Inflammatory macrophage (primary cell): Measurements from ENCODE around the gene GYG1.

ENCODE experiments used
- DNase-seq, 2 donors: peaks; one replicate each; pipeline ENCODE4 v3.0.0-alpha.2; 2020 to 2022

The GYG1 gene

DNA sequence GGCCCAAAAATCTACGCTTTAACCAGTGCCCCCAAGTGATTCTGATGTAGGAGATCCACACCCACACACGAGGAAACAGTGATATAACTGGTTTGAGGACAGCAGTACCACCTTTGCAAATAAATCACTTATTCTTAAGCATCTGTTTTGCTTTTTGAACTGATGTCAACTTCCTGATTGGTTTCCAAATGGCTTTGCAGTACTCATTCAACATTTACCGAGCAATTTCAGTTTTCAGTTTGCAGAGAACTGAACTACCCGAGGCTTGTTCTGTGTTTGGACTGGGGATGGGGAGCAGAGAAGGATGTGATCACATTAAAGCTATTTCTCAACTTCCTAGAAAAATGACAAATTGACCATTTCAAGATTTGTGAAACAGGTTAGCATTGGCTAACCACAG, 1.1 kb upstream of the GYG1 start:
- DNase-seq, result peak; percentile 53 to 90

DNA sequence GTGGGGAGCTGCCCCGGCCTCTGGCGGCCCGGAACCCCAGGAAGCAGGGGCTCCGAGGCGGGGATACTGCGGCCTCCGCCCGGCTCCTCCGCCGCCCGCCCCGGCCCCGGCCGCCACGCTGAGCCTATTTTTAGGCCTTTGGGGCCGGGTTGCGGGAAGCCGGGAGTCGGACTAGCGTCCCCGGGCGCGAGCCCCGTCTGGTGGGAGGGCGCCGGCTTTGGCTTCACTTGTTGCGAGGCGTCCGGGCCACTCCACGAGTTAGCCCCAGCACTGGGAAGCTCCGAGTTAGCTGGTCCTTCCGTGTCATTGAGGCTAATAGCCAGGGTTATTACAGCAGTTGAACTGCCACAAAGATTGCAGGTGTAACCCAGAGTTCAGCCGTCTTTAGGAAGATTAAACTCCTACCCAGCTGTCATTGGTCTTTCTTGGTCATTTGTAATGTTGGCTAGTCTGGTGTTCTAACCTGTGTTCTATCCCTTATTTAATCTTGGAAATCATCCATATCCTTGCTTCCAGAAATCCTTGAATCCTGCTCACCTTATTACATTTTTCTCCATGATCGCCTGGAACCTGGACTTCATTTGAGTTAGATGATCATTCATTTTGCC, 791 bp downstream of the GYG1 start:
- DNase-seq, result peak; percentile 39 to 51

DNA sequence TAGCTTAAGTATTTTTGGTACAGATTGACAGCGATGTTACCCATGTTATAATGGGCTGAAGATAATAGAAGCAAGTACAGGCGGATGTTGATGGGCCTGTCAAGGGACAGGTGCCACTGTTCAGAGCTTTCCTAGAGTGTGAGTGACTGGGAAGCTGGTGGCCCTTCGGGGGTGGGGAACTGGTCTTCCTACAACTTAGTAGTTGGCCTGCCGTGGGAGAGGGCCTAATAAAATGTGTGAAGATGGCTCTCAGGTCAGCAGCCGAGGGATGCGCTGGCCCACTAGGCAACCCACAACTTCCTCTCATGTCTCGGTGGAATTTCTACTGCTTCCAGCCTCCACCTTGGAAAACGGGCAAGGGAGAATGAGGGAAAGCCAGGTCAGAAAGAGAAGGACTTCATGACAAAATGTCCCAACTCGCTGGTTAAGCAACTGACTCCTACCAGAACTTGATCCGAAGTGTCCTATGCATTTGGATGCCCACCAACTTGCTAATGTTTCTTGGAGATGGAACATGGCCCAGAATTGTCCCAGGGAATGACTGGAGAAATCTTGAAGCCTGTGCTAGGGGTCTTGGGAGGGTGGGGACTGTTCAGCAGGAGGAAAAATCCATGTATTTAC, 1.4 kb downstream of the GYG1 start:
- DNase-seq, result no peak

DNA sequence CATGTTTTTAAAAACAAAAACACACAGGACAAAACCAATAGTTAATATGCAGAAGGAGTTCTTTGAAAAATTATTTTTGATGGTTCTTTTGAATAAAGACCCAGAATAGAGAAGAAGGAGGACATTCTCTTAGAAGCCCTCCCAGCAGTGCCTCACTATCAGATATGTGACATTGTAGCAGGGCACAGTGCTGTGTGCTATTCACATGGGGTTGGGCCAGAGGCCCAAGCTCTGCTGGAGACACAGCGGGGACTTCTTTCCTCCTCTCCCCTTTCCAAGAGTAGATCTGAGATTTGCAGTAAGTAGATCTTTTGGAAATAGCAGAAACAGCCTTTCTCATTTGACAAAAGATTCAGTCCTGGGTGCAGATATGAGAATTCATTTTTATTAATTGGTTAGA, 6.3 kb downstream of the GYG1 start:
- no peak for DNase-seq

DNA sequence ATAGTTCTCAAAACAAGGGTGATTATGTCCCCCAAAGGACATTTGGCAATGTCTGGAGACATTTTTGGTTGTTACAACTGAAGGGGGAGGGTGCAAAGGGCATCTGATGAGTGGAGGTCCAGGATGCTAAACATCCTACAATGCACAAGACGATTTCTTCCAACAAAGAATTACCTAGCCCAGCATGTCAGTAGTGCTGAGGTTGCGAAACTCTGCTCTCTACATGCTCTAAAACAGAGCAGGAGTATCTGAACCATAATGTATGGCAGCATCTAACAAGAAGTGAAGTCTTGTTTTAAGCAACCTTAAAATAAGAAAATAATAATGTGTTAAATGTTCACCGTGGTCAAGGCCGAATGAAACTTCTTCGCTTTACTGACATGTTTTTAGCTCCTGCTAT, 7.0 kb downstream of the GYG1 start:
- no peak for DNase-seq

DNA sequence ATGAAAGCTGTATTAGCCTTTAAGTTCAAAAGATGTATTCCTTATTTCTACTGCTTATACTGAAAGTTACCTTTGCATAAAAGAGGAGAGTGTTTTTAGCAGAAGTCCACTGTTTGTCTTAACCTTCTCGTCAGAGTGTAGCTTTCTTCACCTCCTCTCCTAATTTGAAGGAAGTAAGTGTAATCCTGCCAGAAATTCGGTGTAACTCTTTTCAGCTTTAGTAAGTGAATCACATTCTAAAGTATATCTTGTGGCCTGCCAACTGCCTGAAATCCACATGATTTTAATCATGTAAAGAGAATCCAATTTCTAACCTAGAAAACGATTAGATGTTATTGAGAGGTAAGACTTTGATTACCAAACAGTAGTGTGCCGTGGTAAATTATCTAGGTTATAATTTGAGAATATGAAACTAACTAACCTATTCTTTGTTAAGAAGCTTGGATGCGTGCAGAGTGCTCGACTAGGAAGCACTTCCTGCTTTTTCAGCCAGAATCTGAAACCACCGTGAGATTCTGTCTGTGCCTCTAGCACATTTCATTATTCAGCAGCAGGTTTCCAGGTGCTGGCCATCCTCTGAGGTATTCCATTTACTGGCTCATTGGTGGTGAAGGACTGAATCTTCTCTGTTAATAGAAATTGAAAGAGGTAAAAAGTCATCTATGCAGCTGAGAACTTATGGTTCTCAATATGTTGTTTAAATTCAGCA, 7.5 kb downstream of the GYG1 start:
- peak in 1 of 2 donors; percentile 28 for DNase-seq

DNA sequence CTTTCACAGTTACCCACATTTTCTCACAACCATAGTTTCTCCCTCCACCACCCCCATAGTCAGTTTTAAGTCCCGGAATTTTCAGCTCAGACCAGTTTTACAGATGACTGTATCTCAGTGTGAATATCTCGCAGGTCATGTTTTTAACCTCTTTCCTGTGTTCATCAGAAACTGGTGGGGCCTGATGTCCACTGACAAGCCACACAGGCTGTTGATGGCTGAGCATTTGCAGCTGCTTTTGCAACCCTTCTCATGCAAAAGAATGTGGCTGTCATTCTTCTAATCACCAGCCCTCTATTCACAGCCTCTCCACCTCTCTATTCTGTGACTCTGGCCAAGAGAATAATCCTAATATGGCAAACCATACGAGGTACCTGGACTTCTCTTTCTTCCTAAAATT, 8.5 kb downstream of the GYG1 start:
- DNase-seq, result no peak

DNA sequence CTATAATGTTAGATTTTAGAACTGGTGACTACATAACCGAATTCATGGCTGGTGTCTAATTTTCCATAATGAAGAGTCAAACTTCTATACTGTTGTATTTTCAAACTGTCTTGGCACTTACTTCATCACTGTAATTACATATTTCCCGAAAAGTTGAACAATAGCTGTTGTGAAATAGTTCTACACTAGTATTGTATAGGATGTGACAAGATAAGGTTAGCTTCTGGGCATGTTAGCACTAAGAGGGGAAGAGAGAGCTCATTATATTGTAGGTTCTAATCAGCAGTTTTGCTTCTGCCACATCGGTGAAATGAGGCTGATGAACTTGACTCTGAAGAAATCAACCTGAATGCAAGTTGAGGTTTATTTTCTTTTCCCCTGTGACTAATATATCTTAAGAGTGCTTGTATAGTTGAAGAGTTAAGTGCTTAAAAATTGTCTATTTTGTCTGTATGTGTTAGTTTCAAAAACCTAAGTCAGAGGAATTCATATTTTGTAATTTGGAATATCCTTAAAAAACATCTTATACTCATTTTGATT, 8.9 kb downstream of the GYG1 start:
- DNase-seq, result peak; percentile 25 to 84

DNA sequence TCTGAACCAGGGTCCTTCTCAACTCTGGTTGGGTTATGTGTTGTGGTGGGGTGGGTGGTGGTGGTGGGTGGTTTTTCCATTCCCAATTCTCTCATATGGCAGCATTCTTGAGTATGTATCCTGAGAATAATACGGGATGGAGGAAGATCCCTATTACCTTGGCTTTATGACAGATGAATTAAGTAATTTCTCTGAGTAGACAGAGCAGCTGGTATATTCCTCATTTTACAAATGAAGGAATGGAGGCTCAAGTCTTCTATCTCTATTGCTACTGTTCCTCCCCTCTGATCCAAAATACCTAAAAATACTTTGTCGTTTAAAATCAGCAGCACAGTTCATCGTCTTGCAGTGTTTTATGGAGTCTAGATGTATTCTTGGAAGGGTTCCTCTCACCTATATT, 10.4 kb downstream of the GYG1 start:
- DNase-seq, result no peak

DNA sequence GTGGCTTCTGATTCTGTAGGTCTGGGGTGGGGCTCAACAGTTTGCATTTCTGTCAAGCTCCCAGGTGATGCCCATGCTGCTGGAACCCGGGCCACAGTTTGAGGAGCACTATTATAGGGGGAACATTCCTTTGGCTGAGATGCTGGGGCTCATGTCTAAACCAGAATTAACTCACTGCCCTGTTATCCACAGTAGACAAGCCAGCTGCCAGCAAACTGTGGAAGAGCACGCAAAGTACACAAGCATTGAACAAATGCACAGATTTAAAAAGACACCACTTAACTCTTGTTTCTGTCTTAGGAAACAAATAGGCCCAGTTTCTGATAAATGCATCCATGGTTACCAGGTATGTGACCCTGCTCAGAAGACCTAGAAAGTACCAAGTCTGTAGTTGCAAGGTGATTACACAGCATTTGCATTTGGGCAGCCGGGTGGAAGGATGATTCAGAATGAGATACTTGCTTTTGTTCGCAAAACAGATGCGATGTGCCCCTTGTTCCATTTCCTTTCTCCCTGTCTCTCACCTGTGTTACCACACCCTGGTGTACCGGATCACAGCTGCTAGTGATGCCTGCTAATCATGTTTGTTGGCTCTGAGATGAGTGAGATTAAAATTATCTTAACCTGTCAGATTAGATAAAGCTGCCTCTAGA, 12.4 kb downstream of the GYG1 start:
- DNase-seq, result no peak

DNA sequence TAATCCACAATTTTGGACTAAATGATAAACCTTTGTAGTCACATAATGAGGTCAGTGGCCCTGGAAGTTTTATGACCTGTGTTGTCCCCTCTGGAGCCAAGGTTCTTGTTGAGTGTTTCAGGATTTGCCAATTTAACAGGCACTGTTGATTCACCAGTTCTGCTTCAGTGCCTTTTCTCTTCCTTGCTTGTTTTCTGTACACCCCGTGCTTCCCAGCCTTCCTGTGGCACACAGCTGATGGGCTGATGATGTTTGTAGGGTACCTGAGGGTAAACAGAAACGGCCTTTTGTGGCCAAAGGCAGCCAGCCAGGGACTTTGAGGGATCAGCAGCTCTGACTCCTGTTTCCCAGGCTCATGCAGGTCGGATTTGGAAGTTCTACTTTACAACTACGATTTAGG, 13.3 kb downstream of the GYG1 start:
- DNase-seq, result no peak

DNA sequence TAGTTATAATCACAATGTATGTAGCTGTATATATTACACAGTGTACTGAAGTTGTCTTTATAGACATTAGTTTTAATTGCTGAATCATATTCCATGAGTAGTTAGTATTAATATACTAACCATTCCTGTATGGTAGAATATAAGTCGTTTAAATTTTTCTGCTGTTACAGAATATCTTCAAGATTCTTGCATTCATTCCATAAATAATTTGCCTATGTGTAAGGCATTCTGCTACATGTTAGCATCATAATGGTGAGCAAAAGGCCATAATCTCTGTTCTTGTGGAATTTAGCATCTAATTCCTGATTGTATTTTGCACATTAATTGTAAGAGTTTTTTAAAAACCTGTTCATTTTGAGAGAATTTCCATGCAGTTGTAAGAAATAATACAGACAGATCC, 14.1 kb downstream of the GYG1 start:
- DNase-seq, result no peak

DNA sequence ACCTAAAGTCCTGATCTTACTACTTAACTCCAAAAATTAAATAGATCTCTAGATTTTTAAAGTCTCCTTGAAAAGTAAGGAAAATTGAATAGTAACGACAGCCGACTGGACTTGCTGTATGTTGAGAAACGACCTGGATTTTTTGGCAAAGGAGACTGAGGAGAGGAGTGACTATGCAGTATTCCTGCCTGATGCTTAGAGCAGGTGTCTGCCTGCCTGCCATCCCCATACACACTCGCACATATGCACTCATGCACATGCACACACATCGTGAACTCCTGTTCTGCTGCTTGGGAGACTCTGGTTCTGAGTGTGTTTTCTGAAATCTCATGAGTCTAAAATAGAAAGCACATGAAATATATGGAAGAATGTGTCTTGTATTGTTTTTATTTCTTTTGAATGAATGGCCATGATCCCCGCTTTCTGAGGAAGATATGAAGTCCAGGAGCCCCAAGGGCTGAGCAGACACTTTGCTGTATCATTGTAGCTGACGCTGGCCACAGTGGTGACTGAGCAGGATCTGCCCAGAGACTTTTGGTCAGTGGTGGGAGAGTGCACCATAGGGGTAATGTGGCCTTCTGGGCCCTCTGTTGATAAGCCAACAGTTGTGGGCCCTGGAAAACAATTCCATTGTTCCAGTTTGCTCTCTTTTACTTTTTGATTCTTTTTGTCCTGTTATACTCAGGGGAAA, 16.4 kb downstream of the GYG1 start:
- DNase-seq, result no peak

DNA sequence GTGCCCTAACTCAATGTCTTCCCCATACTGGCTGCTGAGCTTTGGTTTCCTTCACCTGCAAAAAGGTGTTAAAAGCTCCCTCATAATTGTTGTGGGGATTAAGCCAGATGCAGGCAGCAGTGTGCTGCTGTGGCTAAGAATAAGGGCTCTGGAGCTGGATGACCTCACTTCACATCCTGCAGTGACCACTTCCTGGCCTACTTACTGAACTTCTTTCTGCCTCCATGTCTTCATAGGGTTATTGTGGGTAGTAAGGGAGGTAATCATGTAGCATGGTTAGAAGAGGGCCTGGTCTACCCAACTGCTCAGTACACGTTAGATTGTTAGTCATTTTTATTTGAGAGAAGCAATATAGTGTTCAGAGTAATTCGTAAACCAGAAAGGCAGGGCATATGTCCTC, 18.4 kb downstream of the GYG1 start:
- DNase-seq, result no peak

DNA sequence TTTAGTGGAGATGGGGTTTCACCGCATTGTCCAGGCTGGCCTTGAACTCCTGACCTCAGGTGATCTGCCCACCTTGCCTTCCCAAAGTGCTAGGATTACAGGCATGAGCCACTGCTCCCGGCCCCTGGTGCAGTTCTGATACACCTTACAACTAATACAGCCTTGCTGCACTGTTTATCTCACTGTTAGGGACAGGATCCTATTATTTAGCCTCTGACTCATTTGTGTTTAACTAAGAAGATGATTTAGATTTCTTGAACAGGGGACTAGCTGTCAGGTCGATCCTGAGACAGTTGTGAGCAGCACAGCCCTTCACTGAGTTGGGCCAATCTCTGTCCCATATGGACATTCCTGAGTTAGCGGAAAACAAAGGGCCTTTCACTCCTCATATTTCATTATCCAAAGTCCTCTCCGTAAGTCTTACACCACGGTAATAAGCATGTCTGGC, 19.2 kb downstream of the GYG1 start:
- no peak for DNase-seq

DNA sequence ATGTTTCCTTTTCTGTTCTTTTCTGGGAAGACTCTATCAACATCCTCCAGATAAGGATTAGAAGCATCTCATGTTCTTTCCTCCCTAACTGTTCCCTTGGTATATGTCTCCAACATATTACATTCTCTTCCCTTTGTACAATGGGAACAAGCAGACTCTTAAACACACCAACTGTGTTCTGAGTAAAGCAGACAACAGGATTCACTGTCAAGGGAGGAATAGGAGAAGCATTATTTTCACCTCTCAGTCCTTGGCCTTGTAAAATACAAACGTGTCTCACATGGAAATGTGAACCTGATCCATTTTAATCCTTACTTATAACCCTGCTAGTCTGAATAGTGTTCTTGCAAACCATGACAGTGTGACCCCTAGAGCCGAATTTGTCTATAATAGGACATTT, 19.6 kb downstream of the GYG1 start:
- DNase-seq, result no peak

DNA sequence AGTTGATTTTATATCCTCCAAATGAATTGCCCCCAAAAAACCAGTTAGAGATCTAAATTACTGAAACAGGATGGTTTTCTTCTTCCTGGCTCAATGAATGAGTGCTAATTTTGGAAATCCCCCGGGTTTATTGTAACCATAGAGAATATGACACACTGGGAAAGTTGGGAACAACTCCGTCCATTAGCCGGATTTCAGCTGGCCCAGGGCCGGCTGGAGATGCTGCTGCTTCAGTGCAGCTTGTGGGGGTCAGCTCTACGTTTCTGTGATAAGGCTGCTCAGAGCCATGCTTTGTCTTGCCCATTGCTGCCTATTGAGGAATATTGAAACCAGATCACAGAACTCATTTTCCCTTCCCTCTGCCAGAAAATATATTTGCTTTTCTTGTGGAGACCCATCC, 20.3 kb downstream of the GYG1 start:
- DNase-seq, result no peak

DNA sequence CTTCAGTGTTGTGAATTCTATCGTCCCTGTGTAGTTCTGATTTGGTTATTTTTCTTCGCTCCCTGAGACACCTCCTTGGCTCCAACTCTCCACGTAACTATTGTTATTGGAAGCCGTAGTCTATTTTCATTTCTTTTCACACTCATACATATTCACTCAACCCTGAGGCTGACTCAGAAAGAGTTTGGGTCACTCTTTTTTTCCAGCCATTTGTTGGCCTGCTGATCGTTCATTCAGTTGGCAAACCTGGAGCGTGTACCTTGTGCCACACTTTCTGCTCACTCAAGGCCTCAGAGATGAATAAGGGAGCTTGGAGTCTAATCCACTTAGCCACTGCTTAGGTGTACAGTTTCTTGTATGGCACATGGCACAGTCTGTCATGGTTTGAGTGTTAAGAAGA, 22.4 kb downstream of the GYG1 start:
- no peak for DNase-seq

DNA sequence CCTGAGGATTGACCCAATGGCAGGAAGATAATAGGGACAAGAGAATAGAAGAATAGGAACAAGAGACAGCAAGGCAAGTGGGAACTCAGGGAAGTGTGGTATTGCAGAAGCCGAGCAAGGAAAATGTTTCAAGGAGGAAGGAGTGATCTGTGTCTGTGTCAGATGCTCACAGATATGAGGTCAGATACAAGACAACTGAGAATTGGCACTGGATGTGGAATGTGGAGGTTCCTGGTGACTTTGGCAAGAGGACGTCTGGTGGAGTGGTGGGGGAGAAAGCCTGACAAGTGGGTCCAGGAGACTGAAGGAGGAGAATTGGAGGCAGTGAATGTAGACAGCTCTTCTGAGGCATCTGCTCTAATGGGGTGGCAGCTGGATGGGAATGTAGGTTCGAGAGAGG, 24.1 kb downstream of the GYG1 start:
- DNase-seq, result peak in 1 of 2 donors; percentile 43

DNA sequence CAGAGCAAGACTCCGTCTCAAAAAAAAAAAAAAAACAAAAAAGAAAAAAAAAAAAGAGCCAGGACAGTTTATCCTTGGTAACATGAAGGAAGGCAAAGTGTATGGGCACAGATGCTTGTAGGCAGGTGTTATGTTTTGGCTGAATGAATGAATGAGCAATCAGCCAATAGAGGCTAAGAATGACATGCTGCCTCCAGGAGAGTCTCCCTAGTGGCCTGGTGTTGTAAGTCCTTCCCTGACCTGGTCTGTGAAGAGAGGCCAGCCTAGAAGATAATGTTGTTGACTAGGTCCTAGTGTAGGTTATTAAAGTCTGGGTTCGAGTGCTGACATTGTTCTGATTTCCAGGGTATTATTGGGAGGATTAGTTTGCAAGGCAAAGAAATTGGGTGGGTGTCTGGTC, 24.9 kb downstream of the GYG1 start:
- DNase-seq, result no peak

DNA sequence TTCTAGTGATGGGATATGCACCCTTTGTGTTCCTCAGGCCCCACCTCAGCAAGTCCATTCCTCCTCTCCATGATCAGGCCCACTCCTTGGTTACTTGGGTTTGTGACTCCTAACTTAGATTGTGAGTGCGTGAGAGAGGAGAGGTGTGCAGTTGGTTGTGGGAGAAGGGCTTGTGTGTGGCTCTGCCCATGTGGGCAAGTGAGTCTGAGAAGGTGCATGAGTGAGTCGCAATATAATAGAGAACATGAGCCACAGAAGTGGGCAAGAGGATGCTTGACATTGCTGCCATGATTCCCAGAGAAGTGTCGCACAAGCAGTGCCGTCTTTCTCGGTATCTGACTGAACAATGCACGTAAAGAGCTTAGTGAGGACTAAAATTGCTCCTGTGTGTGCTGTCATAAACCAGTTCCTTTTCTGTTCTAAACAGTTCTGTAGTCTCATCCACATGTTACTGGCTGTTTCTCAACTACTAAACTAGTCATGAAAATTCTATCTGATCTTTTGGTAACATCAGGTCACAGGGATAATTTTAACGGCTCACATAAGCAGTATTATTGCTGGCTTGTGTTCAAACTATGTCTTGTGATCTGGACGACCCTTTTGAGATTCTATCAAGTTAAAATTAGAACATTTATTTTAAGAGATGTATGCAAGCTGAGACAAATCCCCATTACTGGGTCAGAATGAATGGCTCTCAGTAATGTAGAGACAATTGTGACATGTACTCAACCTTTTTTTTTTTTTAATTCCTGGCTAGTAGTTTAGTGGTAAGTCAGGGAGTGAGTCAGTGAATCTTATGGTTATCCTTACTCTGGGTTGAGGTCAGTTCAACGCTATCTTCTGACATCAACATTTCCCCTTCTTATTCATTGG, 25.6 kb downstream of the GYG1 start:
- no peak for DNase-seq

DNA sequence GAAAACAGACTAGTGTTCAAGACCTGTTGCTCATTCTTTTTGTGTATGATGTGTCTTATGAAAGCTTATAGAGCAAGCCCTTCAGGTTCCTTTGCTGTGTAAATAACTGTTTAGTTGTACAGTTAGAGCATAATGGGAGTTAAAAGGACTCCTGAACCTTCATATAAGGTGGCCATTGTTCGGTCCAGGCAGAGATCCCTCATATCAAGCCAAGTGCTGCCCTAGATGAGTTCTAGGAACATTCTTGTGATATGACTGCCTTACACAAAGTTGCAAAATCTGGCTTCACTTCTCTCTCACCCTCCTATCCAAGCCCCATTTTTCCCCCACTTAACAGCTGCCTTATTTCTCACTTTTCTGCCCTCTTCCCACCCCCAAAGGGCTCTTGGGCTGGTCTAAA, 26.9 kb downstream of the GYG1 start:
- no peak for DNase-seq
